Sciatic nerve (tissue), 2 donors: ENCODE measurements around the gene ACAD11. TPM values are rescaled to one million over a fixed set of nuclear protein-coding genes. Genes with fewer than 3 reads are reported as not detected.
"Not testable (repeated sequence)": the region's sequence is repeated elsewhere in the genome, so short reads cannot be mapped to it uniquely, and the experiment has no call there.

Experiments used
- ATAC-seq: fragments of 200-7000 bp; cut with Tn5 transposase; one replicate; pipeline ENCODE4 v1.9.1; 2020; ENCODE audit warnings: mild to moderate bottlenecking, moderate library complexity
- DNase-seq: peaks from one replicate; pipeline ENCODE4 v3.0.0-alpha.2; 2020; ENCODE audit warnings: low spot score
- intact Hi-C: fragments of 100-400 bp; cut with DNase I; formaldehyde crosslinking; loops from one replicate; pipeline ENCODE4 v1.14.2; 2022
- total RNA-seq: library from RNA; stranded (reverse); fragmentation: NEBNext Ultra II Directional; extraction: Animal tissue kit (Norgen Biotek cat#: 25700); gene quantifications from one replicate; pipeline ENCODE4 v1.2.1, GENCODE V29; 2021
- donor health status: DM: no; HTN: no; CAD: no.
- donor health status: DM: no; HTN: no; CAD: no.

The ACAD11 gene
- total RNA-seq, 1 donor from 2014 or later: 39.2 TPM

DNA sequence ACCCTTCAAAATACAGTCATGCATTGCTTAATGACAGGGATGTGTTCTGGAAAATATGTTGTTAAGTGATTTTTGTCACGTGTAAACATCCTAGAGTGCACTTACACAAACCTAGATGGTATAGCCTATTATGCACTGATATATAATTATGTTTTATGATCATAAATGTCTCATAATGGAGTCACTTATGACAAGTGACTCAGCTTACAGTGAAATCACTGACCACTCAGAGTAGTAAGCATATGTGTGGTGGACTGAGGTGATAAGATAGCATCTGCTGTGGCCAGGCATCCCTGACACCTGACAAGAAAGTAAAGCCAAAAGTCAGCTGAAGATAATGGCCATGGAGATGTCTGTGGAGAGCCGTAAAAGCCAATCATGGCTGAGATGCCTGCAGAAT is 5.4 kb downstream of the ACAD11 start:
- no peak for DNase-seq
- intact Hi-C loops: no loop called here
- ATAC-seq: no peak

- ATAC-seq (peak; percentile 74), DNase-seq (no peak)
- intact Hi-C loops: no loop called here
Measured at GRCh38 chr3:132652640-132653270, 6.9 kb downstream of the ACAD11 start.

DNA sequence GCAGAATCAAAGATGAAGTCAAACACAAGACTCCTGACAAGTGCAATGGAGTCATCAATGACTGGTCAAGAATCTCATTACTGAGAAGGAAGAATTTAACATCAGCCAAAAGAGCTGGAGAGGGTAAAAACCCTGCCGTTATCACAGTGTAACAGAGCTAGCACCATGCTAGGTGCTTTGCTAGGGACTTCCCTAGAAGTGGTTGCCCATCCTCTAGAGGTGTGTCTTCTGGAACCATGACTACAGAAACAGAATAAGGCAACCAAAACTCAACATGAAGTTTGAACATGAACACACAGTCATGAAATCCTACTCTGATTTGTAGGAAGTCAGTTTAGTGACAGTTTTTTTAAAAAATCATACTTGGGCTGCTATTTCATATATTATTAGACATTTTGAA is 9.5 kb downstream of the ACAD11 start:
- DNase-seq (no peak), ATAC-seq (no peak)
- intact Hi-C loops: no loop called here

GRCh38 chr3:132645058-132645457 is 14.6 kb downstream of the ACAD11 start:
- intact Hi-C loops: loop anchor here (10.0 kb wide), 1 partner anchor 110 kb away; no protein-coding TSS in a partner anchor
- ATAC-seq (no peak), DNase-seq (no peak)

GRCh38 chr3:132643366-132643765 is 16.2 kb downstream of the ACAD11 start:
- DNase-seq (no peak), ATAC-seq (peak; percentile 13)
- intact Hi-C loops: loop anchor here (10.0 kb wide), 1 partner anchor 109 kb away; no protein-coding TSS in a partner anchor

DNA sequence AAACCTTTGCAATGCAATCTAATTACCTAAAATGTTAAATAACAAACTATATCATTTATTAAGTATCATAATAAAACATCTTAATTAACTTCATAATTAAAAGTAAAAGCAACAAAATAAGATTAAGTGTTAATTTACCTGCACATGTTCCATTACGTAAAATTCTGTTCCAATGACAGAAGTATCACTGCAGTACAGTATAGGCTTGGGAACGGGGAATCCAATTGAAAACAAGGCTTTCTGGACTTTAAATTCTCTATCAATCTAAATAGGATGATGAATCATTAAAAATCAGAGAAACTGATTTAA is 17.1 kb downstream of the ACAD11 start:
- intact Hi-C loops: loop anchor here (10.0 kb wide), 1 partner anchor 108 kb away; no protein-coding TSS in a partner anchor
- DNase-seq (no peak), ATAC-seq (no peak)

GRCh38 chr3:132641837-132642538 is 17.6 kb downstream of the ACAD11 start:
- intact Hi-C loops: loop anchor here (10.0 kb wide), 1 partner anchor 107 kb away; no protein-coding TSS in a partner anchor
- ATAC-seq: peak; percentile 76
- no peak for DNase-seq

- ATAC-seq, DNase-seq: not testable (repeated sequence)
- intact Hi-C loops: loop anchor here (10.0 kb wide), 1 partner anchor 107 kb away; no protein-coding TSS in a partner anchor
Measured at GRCh38 chr3:132641427-132641826, 18.2 kb downstream of the ACAD11 start.

GRCh38 chr3:132638706-132639105 is 20.9 kb downstream of the ACAD11 start:
- intact Hi-C loops: no loop called here
- DNase-seq (no peak), ATAC-seq (no peak)

GRCh38 chr3:132637590-132637989 is 22.0 kb downstream of the ACAD11 start:
- intact Hi-C loops: no loop called here
- no peak for DNase-seq
- no peak for ATAC-seq

DNA sequence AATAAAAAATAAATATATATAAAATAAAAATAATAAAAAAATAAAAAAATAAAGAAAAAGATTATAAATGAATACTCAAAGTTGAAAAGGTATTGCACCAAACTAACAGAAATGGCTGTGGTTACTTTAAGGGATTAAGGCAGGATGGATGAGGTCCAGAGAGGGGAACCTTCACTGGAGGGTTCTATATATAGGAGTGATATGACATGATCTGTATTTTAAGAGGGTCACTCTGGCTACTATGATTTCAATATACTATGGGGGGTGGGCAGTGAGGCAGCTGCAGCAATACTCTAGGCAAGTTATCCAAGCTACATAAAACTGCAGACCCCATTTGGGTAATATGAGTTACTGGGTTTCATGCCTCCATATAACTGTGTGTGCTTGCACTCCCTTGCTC is 24.6 kb downstream of the ACAD11 start:
- intact Hi-C loops: no loop called here
- DNase-seq (no peak), ATAC-seq (no peak)

DNA sequence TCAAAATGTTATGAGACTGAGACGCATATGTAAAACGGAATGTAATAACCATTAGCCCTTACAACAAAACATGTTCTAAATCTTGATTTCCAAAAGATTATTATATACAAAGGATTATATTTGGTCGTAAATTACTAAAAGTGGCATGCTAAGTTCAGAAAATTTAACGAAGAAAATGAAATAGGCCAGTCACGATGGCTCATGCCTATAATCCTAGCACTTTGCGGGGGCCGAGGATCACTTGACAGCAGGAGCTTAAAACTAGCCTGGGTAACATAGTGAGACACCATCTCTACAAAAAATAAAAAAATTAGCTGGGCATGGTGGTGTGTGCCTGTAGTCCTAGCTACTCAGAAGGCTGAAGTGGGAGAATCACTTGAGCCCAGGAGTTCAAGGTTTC is 29.0 kb downstream of the ACAD11 start:
- no peak for ATAC-seq
- DNase-seq: no peak
- intact Hi-C loops: no loop called here

DNA sequence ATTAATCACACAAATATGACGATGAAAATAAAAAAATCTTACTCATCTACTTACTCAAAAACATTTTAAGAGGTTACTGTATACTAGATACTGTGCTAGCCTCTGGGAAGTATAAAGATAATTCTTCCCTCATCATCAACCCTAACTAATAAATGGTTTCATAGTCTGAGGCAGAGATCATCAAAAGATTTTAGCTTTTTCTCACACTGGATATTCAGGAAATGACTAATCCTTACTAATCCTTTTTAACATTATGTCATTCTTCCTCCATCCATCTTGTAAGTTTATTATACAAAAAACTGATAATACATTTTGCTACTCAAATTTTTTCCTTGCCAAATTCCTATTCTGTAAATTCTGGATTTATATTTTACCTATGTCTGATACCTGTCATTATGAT is 29.7 kb downstream of the ACAD11 start:
- no peak for DNase-seq
- no peak for ATAC-seq

GRCh38 chr3:132628157-132628556 is 31.5 kb downstream of the ACAD11 start:
- ATAC-seq: peak; percentile 58
- intact Hi-C loops: no loop called here
- DNase-seq: no peak

More for the DNA sequence above, 29.7 kb downstream of the ACAD11 start:
- intact Hi-C loops: no loop called here

GRCh38 chr3:132626955-132627354 is 32.7 kb downstream of the ACAD11 start:
- intact Hi-C loops: no loop called here
- no peak for DNase-seq
- ATAC-seq: no peak

GRCh38 chr3:132625613-132626012 is 34.0 kb downstream of the ACAD11 start:
- DNase-seq: no peak
- ATAC-seq: no peak
- intact Hi-C loops: no loop called here

DNA sequence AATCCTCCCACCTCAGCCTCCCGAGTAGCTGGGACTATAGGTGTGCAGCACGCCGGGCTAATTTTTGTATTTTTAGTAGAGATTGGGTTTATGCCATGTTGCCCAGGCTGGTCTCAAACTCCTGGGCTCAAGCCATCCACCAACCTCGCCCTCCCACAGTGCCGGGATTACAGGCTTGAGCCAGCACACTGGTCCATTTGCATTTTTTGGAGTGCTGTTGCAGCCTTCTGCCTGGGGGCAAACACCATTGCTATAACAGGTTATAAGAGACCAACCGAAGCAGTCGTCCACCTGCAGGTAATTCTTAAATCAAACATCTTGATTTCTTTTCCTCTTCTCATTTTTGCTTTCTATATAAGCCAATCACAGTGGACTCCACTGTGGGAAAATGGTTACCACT is 34.8 kb downstream of the ACAD11 start:
- intact Hi-C loops: no loop called here
- DNase-seq (no peak), ATAC-seq (no peak)

GRCh38 chr3:132623646-132624045 is 36.0 kb downstream of the ACAD11 start:
- no peak for ATAC-seq
- no peak for DNase-seq
- intact Hi-C loops: no loop called here

DNA sequence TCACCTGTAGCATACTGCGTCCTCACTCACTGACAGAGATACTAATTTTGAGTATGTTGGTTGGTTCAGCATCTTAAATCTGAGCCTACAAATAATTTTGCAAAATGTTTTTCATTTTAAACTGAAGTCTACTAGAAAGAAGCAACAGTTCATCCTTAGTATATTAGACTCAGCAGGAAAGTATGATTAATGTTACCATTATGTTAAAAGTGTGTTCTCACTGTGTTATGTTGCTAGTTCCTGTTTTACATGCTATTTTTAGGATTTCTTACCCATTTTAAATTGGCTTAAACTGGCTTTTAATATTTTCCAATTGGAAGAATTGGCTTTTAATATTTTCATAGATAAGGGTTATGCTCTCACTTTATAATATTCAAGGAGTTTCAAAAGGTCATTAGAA is 36.8 kb downstream of the ACAD11 start:
- DNase-seq: no peak
- no peak for ATAC-seq
- intact Hi-C loops: no loop called here

- intact Hi-C loops: no loop called here
Measured at GRCh38 chr3:132622148-132622547, 37.5 kb downstream of the ACAD11 start.

GRCh38 chr3:132616780-132617179 is 42.8 kb downstream of the ACAD11 start:
- ATAC-seq (no peak), DNase-seq (no peak)
- intact Hi-C loops: no loop called here

More at GRCh38 chr3:132622148-132622547, 37.5 kb downstream of the ACAD11 start:
- ATAC-seq (no peak), DNase-seq (no peak)
